ENCODE measurements around the gene TRPM3. TPM values are rescaled to one million over a fixed set of nuclear protein-coding genes. Genes with fewer than 3 reads are reported as not detected.

TRPM3 gene
- total and polyA plus RNA-seq, 2 of the 13 experiments (the other 11 are each of a cell fraction or from before 2014, with no cell fraction given), result not detected

- no peak for TF ChIP-seq ZNF687 (CRISPR knock-in tag; IDR thresholded peaks at IDR 0.05)
Measured at GRCh38 chr9:71168418-71168817, 47.0 kb upstream of the TRPM3 start (continued).

GRCh38 chr9:71162126-71162525 is 40.7 kb upstream of the TRPM3 start:
- no peak overlapping the region for H3K4me3 ChIP-seq (replicated peaks in 1 of 3; ENCODE audit: insufficient read depth in 1 of 3, low read depth in 2 of 3, low read length in 3 of 3)
- H3K4me2 ChIP-seq (ENCODE audit: low read depth, low read length), result no peak overlapping the region
- no peak overlapping the region for H3K9ac ChIP-seq (ENCODE audit: insufficient read depth, low read depth, low read length)
- DNase-seq (ENCODE audit: low spot score) (no peak), FAIRE-seq (no peak), ATAC-seq (no peak)
- no peaks in the 10 kb centered on the region for H4K20me1 ChIP-seq (ENCODE audit: insufficient read depth, low read length)
- WGBS (ENCODE audit: low lambda C conversion rate), result 6% methylated on average over 2 of the region's 2 CpGs
- no peaks in the 10 kb centered on the region for H3K4me1 ChIP-seq (ENCODE audit: insufficient read depth, low read length)
- H3K27ac ChIP-seq (ENCODE audit: extremely low read length, insufficient read depth, low read length), result no peak overlapping the region
- in situ Hi-C loops (cut with HindIII; ENCODE audit: extremely low pct_ligation_motif_present, low pct_unique_long_range_greater_than_20kb) (no loop called here), intact Hi-C loops (cut with micrococcal nuclease; ENCODE audit: unreplicated experiment) (no loop called here)
- no peaks in the 10 kb centered on the region for H3K27me3 ChIP-seq (ENCODE audit: control insufficient read depth in 1 of 2, insufficient read depth in 2 of 2, low read length in 2 of 2)
- ChIA-PET CTCF (ENCODE audit: low intra/inter-chr PET ratio, low total read pairs) (no interaction called here), POLR2A (no interaction called here)
- no peak for TF ChIP-seq UBTF (CRISPR knock-in tag; IDR thresholded peaks at IDR 0.05)
- H3K36me3 ChIP-seq (replicated peaks in 1 of 2; ENCODE audit: control insufficient read depth in 1 of 2, insufficient read depth in 2 of 2, low read length in 2 of 2), result no peaks in the 10 kb centered on the region
- no peaks in the 10 kb centered on the region for H3K9me3 ChIP-seq (ENCODE audit: low read length)
- BruUV-seq (replicated peaks), result no TSS peak
- H3K79me2 ChIP-seq (ENCODE audit: insufficient read depth, low read length), result no peaks in the 10 kb centered on the region
- H2AFZ ChIP-seq (ENCODE audit: low read length), result no peak overlapping the region

All from HepG2 (cell line).